K562 treated with DMSO at 1 percent for 48 hours (cell line): ENCODE results near the gene SPNS1. TPM values are rescaled to one million over a fixed set of nuclear protein-coding genes. Genes with fewer than 3 reads are reported as not detected.

Experiments
- total RNA-seq: library from RNA; unstranded; fragments of 300-600 nt; gene quantifications from 2 replicates; pipeline ENCODE4 v1.2.3, GENCODE V29; 2022; ENCODE audit warnings: low replicate concordance; ENCODE audit errors: extremely low read depth

The SPNS1 gene, protein sequence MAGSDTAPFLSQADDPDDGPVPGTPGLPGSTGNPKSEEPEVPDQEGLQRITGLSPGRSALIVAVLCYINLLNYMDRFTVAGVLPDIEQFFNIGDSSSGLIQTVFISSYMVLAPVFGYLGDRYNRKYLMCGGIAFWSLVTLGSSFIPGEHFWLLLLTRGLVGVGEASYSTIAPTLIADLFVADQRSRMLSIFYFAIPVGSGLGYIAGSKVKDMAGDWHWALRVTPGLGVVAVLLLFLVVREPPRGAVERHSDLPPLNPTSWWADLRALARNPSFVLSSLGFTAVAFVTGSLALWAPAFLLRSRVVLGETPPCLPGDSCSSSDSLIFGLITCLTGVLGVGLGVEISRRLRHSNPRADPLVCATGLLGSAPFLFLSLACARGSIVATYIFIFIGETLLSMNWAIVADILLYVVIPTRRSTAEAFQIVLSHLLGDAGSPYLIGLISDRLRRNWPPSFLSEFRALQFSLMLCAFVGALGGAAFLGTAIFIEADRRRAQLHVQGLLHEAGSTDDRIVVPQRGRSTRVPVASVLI
- total RNA-seq: 1,070 TPM in 1 of 2 replicates, not detected in the other

DNA sequence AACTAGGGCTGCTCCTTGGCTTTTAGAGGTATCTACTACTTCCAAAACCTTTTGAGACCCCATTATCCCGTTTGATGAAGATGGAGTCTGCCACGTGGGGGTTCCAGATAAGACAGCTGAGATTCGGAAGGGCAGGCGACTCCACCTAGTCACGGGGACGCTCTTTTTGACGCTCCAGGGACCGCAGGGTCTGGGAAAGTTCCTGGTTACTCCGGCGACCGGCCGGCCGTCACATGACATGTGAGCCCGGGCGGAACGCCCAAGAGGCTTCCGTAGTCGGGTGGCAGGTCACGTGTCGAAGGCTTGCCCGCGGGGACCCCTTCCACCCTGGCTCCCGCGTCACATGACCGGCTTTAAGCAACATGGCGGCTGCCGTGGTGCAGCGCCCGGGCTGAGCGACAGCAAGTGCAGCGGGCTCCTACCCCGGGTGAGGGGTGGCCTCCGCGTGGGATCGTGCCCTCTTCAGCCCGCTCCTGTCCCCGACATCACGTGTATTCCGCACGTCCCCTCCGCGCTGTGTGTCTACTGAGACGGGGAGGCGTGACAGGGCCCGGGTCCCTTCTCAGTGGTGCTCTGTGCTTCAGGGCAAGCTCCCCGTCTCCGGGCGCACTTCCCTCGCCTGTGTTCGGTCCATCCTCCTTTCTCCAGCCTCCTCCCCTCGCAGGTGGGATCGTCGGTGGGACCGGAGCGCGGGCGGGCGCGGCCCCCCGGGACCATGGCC lies at the start of gene SPNS1:
Gene SPNS1 (plus strand): TSS at position 342 of the 721 bp plus-strand sequence. CDS start 374 bp downstream, at position 716.

DNA sequence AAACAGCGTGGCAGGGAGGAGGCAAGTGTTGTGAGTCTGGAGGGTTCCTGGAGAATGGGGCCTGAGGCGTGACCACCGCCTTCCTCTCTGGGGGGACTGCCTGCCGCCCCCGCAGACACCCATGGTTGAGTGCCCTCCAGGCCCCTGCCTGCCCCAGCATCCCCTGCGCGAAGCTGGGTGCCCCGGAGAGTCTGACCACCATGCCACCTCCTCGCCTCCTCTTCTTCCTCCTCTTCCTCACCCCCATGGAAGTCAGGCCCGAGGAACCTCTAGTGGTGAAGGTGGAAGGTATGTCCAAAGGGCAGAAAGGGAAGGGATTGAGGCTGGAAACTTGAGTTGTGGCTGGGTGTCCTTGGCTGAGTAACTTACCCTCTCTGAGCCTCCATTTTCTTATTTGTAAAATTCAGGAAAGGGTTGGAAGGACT lies 42.8 kb upstream of the SPNS1 start, which contains the start of gene CD19:
Gene CD19 (plus strand): TSS at position 171 of the 425 bp plus-strand sequence. CDS start 30 bp downstream, at position 201.

DNA sequence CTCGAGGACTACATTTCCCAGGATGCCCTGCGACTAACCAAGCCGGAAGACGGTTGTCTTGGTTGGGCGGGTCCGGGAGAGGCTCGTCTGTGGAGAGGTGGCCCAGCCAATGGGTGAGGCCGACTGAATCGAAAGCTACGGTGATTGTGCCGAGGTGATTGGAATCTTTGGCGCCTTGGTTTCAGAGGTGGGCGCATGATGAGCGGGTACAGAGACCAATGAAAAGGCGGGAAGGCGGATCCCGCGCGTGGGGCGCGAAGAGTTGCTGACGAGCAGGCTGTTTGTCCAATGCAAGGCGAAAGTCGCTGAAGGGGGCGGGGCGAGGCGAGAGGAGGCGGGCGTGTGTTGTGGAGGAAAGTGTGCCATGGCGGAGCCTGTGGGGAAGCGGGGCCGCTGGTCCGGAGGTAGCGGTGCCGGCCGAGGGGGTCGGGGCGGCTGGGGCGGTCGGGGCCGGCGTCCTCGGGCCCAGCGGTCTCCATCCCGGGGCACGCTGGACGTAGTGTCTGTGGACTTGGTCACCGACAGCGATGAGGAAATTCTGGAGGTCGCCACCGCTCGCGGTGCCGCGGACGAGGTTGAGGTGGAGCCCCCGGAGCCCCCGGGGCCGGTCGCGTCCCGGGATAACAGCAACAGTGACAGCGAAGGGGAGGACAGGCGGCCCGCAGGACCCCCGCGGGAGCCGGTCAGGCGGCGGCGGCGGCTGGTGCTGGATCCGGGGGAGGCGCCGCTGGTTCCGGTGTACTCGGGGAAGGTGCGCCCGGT lies 23.7 kb upstream of the SPNS1 start, which contains the start of gene NFATC2IP:
Gene NFATC2IP (plus strand): TSS at position 290 of the 762 bp plus-strand sequence. CDS start 75 bp downstream, at position 365.

DNA sequence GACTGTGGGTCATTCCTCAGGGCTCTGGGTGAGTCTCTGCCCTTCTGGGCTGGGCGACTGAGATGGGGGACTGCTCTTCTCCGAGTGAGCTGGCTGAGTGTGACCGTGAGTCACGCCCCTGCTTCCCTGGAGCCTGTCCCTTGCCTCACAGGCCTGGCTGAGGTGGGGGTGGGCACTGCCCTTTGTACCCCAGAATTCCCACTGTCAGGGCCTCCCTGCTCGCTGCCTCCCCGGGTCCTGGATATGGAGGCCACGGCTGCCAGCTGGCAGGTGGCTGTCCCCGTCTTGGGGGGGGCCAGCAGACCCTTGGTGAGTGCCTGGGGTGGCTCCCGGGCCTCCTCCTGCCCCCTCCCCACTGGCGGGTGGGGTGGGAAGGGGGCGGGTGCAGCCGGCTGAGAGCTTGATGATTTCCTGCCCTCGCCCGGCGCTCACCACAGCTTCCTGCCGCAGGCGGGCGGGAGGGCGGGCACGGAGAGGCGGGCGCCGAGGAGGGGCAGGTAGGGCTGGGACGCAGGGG lies 10.1 kb downstream of the SPNS1 start, which contains the start of gene LAT:
Gene LAT (plus strand): TSS at position 434 of the 517 bp plus-strand sequence. CDS start 366 bp downstream, outside the sequence.

Other genes starting within 250 kb of the SPNS1 start
- not detected in 2 replicates for gene NPIPB9, start 223.0 kb upstream of the SPNS1 start, total RNA-seq
- 201 TPM in 1 of 2 replicates, not detected in the other for gene ATXN2L, start 151.8 kb upstream of the SPNS1 start, total RNA-seq
- not detected in 2 replicates for gene TUFM, start 128.4 kb upstream of the SPNS1 start, total RNA-seq
- not detected in 2 replicates for gene SH2B1, start 110.9 kb upstream of the SPNS1 start, total RNA-seq
- gene ATP2A1, start 96.3 kb upstream of the SPNS1 start, total RNA-seq: not detected in 2 replicates
- gene RABEP2, start 49.5 kb upstream of the SPNS1 start, total RNA-seq: not detected in 2 replicates
- gene CD19, start 42.8 kb upstream of the SPNS1 start, total RNA-seq: not detected in 2 replicates
- gene NFATC2IP, start 23.8 kb upstream of the SPNS1 start, total RNA-seq: not detected in 2 replicates
- not detected in 2 replicates for gene LAT, start 10.3 kb downstream of the SPNS1 start, total RNA-seq